HFFc6 (cell line): ENCODE measurements around the gene PITHD1. TPM values are rescaled to one million over a fixed set of nuclear protein-coding genes. Genes with fewer than 3 reads are reported as not detected.

ENCODE experiments used
- DNase-seq: peaks from one replicate; pipeline ENCODE4 v3.0.0-alpha.2; 2018
- H3K27ac Mint-ChIP-seq: 2 replicates; pipeline ENCODE4 v1.8.0; 2020; ENCODE audit warnings: mild to moderate bottlenecking, mixed read lengths
- H3K27me3 Mint-ChIP-seq: 2 replicates; pipeline ENCODE4 v1.8.0; 2021; ENCODE audit warnings: mild to moderate bottlenecking, moderate library complexity, mixed read lengths; ENCODE audit not compliant: insufficient read depth
- H3K36me3 Mint-ChIP-seq: 2 replicates; pipeline ENCODE4 v1.8.0; 2021; ENCODE audit warnings: low read depth, mixed read lengths
- H3K4me1 Mint-ChIP-seq: 2 replicates; pipeline ENCODE4 v1.8.0; 2020; ENCODE audit warnings: low read depth, mixed read lengths
- H3K4me3 Mint-ChIP-seq: 2 replicates; pipeline ENCODE4 v1.8.0; 2020; ENCODE audit warnings: mild to moderate bottlenecking, moderate library complexity, mixed read lengths
- H3K9me3 Mint-ChIP-seq: 2 replicates; pipeline ENCODE4 v1.8.0; 2020; ENCODE audit warnings: mild to moderate bottlenecking, mixed read lengths
- CTCF ChIP-seq: fragments of 200-600 bp; sonication (generic); IDR thresholded peaks from 2 replicates; pipeline ENCODE4 v1.5.0; 2021; ENCODE audit warnings: antibody characterized with exemption, mild to moderate bottlenecking
- total RNA-seq, 6 experiments: library from RNA; stranded (reverse); fragmentation: NEBNext Ultra II Directional; extraction: Animal tissue kit (Norgen Biotek cat#: 25700); gene quantifications; 2 replicates in 1 of 6; 3 replicates in 5 of 6; pipeline ENCODE4 v1.2.3, GENCODE V29; 2021

The PITHD1 gene
- total RNA-seq, 6 experiments from 2014 or later = 41.8 to 45.7 (median 44.8) TPM

DNA sequence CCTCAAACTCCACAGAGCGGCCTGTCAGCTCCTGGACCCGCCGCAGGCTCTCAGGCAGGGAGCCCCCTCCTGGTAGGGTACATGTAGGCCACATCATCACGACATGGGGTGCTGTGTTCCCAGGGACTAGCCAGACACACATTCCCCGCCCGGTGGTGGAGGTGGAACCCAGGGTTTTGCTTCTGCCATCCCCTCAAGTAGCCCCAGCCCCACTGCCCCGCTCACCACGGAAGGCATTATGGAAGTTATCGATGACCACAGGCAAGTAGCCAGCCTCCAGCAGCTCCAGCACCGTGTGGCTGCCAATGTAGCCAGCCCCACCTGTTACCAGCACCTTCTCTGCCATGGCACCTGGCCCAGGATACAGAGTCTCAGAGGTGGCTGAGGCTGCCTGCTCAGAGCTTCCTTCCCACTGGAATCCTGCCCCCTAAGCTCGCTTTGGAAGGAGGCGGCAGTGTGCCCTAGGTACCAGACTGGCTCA lies 20.5 kb downstream of the PITHD1 start:
- Mint-ChIP-seq H3K27ac (peak overlapping the region; percentile 48), H3K4me1 (peaks cover 17% of the 10 kb centered on the region), H3K4me3 (no peak overlapping the region), H3K27me3 (peaks cover 5% of the 10 kb centered on the region), H3K36me3 (peaks cover 4% of the 10 kb centered on the region; the same call in 1 of the 2 replicates), H3K9me3 (no peaks in the 10 kb centered on the region)
- no peak for DNase-seq
- peak; percentile 55; the same call in 1 of the 2 replicates for TF ChIP-seq CTCF

DNA sequence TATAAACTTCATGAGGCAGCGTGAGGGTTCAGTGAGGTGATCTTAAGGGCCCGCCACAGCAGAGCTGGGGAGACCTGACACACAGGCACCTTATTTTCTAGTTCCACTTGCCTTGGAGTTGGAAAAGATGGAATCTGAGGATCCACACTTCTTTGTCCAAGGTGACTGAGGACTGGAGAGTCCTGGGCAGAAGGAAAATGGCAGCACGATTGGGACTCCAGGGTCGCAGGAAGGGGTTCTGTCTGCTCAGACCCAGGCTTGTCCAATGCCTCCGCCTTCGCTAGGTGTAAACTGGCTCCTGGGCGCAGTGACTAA lies 21.0 kb downstream of the PITHD1 start:
- DNase-seq = no peak
- peaks cover 4% of the 10 kb centered on the region; the same call in 1 of the 2 replicates for H3K36me3 Mint-ChIP-seq
- peaks cover 17% of the 10 kb centered on the region for H3K4me1 Mint-ChIP-seq
- no peak for TF ChIP-seq CTCF
- H3K9me3 Mint-ChIP-seq = no peaks in the 10 kb centered on the region
- peaks cover 5% of the 10 kb centered on the region for H3K27me3 Mint-ChIP-seq
- peak overlapping the region; percentile 93 for H3K27ac Mint-ChIP-seq
- peak overlapping the region; percentile 95 for H3K4me3 Mint-ChIP-seq

DNA sequence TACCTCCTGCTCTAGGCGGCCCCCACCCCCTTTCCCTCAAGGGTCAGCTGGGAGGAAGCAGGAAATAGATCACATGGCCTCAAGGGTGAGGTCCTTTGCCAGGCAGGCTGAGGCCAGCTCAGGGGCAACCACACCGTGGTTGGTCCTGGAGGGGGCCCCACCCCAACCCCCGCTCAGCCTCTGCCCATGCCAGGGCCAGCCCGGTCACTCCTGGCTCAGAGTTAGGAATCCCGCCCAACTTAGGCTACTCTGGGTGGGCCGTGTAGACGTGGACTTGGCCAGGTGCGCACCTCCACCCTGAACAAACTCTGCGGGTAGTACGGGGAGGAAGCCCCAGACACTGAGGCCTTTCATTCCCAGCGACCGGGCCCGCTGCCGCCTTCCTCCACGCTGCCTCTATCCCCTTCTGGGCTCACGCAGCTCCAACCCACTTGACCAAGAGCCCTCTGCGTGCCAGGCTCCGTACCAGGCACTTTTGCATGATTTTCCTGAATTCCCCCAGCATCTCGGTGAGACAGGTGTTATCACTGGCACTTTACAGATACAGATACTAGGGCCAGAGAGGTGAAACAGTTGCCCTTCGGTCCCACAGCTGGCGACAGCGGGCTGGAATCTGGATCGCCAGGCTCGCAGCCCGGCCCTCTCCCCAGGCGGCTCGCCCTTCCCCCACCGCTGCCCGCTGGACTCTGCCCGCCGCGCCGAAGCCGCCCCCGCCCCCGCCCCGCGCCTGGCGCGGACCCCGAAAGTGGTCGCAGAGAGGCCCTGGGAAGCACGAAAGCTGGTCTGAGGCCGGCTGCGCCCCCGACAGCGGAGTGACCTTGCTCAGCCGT lies 21.6 kb downstream of the PITHD1 start:
- H3K9me3 Mint-ChIP-seq = no peaks in the 10 kb centered on the region
- DNase-seq = peak; percentile 45
- peaks cover 3% of the 10 kb centered on the region for H3K27me3 Mint-ChIP-seq
- H3K4me3 Mint-ChIP-seq = peak overlapping the region; percentile 95
- H3K27ac Mint-ChIP-seq = peak overlapping the region; percentile 93
- peaks cover 4% of the 10 kb centered on the region; the same call in 1 of the 2 replicates for H3K36me3 Mint-ChIP-seq
- no peak for TF ChIP-seq CTCF
- H3K4me1 Mint-ChIP-seq = peaks cover 17% of the 10 kb centered on the region

GRCh38 chr1:23800400-23801337 lies 22.5 kb downstream of the PITHD1 start, which contains the start of gene GALE:
Gene GALE, minus strand, starts transcription at chr1:23800754. Its CDS starts 1,747 bp downstream, at chr1:23799007.
- H3K9me3 Mint-ChIP-seq = no peaks in the 10 kb centered on the region
- TF ChIP-seq CTCF = no peak; the same call in 1 of the 2 replicates
- H3K27ac Mint-ChIP-seq = peak within 1 kb of the TSS; percentile 93
- peaks cover 17% of the 10 kb centered on the region for H3K4me1 Mint-ChIP-seq
- peaks cover 4% of the 10 kb centered on the region; the same call in 1 of the 2 replicates for H3K36me3 Mint-ChIP-seq
- H3K27me3 Mint-ChIP-seq = peaks cover 4% of the 10 kb centered on the region
- DNase-seq = peak; percentile 90
- H3K4me3 Mint-ChIP-seq = peak within 1 kb of the TSS; percentile 95

DNA sequence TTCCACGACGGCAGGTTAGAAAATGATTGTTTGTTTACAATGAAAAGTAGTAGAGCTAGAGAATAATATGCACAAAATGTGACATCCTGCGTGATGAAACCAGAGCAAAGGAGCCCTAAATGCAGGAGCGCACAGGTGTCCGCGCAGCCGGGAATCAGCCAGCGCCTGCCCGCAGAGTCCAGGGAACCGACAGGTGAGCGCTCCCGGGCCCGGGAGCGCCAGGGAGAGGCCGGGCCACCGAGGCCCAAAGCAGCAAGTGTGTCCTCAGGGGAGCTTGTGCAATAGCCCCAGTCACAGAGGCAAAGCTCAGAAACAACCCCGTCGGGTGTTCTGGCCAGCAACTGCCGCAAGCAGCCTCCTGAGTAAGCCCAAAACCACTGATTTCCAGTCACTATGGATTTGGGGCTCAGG lies 23.1 kb downstream of the PITHD1 start:
- Mint-ChIP-seq H3K4me1 (peaks cover 17% of the 10 kb centered on the region), H3K4me3 (peak overlapping the region; percentile 95), H3K36me3 (peaks cover 4% of the 10 kb centered on the region; the same call in 1 of the 2 replicates), H3K27ac (peak overlapping the region; percentile 38; the same call in 1 of the 2 replicates), H3K9me3 (no peaks in the 10 kb centered on the region), H3K27me3 (peaks cover 4% of the 10 kb centered on the region)
- no peak for DNase-seq
- no peak for TF ChIP-seq CTCF
